MM.1S (cell line): Measurements from ENCODE around the gene DCLK1.

Source experiments
- CTCF ChIP-seq: fragments of 300-600 bp; sonication (generic); IDR thresholded peaks from 2 replicates; pipeline ENCODE4 v1.5.1; 2016; ENCODE audit warnings: antibody characterized with exemption, low read length, mixed read lengths
- EZH2 ChIP-seq: fragments of 300-600 bp; sonication (generic); optimal IDR thresholded peaks from 2 replicates; pipeline ENCODE3; 2017; ENCODE audit warnings: low read depth, mild to moderate bottlenecking, antibody characterized with exemption, low read length, mixed read lengths
- EZH2phosphoT487 ChIP-seq: fragments of 300-600 bp; sonication (generic); IDR thresholded peaks from 2 replicates; pipeline ENCODE4 v1.6.1; 2018; ENCODE audit warnings: antibody characterized with exemption, low read length

DNA sequence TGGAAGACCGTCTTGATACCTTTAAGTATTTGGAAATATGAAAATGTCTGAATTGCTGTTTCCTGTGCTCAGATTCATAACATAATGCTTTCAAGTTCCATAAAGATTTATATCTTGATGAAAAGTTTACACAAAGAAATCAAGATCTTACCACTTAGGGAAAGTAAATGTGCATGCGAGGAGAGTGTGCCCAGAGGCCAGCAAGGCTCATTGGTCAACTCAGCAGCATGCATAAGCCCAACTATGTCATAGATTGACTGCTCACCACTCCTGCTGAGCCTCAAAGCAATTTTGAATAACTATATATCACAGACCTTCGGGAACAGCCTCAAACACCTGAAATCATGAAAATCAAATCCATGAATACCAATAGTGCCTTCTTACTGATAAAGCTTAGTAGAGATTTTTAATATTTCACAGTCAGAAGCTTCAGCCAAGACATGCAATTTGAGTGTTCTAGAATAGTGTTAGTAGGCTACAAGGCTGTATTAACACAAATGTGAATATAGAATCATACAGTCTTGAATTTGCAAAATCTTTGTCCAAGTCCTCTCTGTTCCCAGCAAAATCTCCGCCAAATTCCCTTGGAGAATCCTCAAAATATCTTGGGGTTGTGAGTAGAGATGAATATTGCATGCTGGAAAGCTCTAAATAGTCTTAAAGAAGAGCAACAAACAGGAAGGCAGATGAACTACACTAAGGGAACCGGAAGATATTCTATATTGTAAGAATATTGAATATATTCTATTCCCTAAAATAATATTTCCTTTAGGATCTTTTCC is 124.1 kb downstream of the DCLK1 start:
- TF ChIP-seq CTCF = no peak
- TF ChIP-seq EZH2 = no peak
- TF ChIP-seq EZH2phosphoT487 = no peak
